Epithelial cell of proximal tubule (primary cell): Measurements from ENCODE around the gene HLA-DMB. TPM values are rescaled to one million over a fixed set of nuclear protein-coding genes. Genes with fewer than 3 reads are reported as not detected.

ENCODE experiments used
- DNase-seq: peaks from one replicate; pipeline ENCODE4 v3.0.0-alpha.2; 2011; ENCODE audit warnings: low read depth
- H3K4me3 ChIP-seq: 2 replicates; pipeline ENCODE4 v1.5.1; 2011; ENCODE audit warnings: low read depth, mild to moderate bottlenecking, low read length
- CTCF ChIP-seq: conservative IDR thresholded peaks from 2 replicates; pipeline ENCODE4 v1.5.1; 2012; ENCODE audit warnings: low read depth, mild to moderate bottlenecking, low read length
- total RNA-seq: library from RNA; depleted of rRNA; stranded (reverse); fragments of >200 nt; gene quantifications from 2 replicates; pipeline ENCODE4 v1.2.3, GENCODE V29; 2015

HLA-DMB gene
- total RNA-seq, result 3.5 and 4.2 TPM in 2 replicates

DNA sequence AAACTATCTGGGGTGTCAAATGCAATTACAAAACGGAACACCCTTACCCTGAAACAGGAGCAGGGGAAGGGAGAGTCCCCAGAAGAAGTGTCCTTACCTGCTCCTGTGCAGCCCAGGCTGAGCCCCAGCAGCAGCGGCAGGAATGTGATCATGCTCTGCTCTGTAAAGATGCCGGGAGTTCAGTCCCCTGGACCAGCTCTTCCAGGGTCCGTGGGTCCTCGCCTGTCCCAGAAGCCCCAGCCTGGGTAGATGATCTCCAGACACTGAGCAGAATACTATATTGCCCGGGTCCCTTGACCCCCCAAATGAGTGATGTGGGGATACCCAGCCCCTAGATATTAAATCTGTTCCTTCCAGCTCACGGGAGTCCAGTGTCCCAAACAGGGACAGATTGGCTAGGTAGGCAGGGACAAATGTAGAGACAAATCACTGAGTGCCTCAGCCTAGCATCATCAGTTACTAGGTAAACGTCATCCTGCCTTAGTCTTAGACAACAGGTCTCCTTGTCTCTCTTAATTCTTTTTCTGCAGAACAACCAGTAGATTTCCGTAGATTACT lies at the start of gene HLA-DMB:
TSS of gene HLA-DMB (minus strand) at position 373 of the 558 bp plus-strand sequence. CDS start at position 152, 221 bp downstream.
- DNase-seq, result peak; percentile 67
- H3K4me3 ChIP-seq, result peak within 1 kb of the TSS; percentile 66
- no peak for TF ChIP-seq CTCF

DNA sequence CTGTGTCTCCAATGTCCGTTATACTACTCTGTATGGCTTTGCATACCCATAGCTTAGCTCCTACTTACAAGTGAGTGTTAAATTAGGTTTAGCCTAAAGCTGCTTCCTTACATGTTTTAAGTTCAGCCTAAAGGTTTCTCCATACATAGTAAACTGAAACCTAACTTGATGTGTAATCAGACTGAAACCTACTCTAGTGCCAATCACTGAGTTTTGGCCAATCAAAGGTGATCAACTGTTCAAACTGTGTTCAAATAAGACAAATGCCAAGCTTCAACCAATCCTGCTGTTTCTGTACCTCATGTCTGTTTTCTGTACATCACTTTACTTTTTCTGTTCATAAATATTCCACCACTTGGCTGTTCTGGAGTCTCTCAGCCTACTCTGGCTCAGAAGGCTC lies 48.5 kb upstream of the HLA-DMB start:
- no peak overlapping the region for H3K4me3 ChIP-seq
- no peak for TF ChIP-seq CTCF
- no peak for DNase-seq

GRCh38 chr6:32984622-32985389 lies 44.0 kb upstream of the HLA-DMB start:
- TF ChIP-seq CTCF, result peak; percentile 96
- DNase-seq, result peak; percentile 44

GRCh38 chr6:32983964-32984621 lies 43.3 kb upstream of the HLA-DMB start:
- no peak for TF ChIP-seq CTCF
- no peak overlapping the region for H3K4me3 ChIP-seq

More at GRCh38 chr6:32984622-32985389, 44.0 kb upstream of the HLA-DMB start:
- no peak overlapping the region for H3K4me3 ChIP-seq

GRCh38 chr6:32983493-32983848 lies 42.6 kb upstream of the HLA-DMB start:
- DNase-seq, result no peak
- no peak overlapping the region for H3K4me3 ChIP-seq
- TF ChIP-seq CTCF, result no peak

More at GRCh38 chr6:32983964-32984621, 43.3 kb upstream of the HLA-DMB start:
- DNase-seq, result no peak

GRCh38 chr6:32982702-32983492 lies 42.1 kb upstream of the HLA-DMB start:
- H3K4me3 ChIP-seq, result no peak overlapping the region
- no peak for DNase-seq
- no peak for TF ChIP-seq CTCF
